ENCODE measurements around the gene SH3RF3. TPM values are rescaled to one million over a fixed set of nuclear protein-coding genes. Genes with fewer than 3 reads are reported as not detected.

SH3RF3 gene
- total and polyA plus RNA-seq, 10 of the 15 experiments (the other 5 are each of a cell fraction or from before 2014, with no cell fraction given), result 0.08 to 8.8 (median 2.3) TPM

GRCh38 chr2:109243526-109244303, 114.7 kb downstream of the SH3RF3 start:
- ChIA-PET CTCF (interaction anchor here (1.2 kb wide), 1 partner anchor 20 kb away, joined by 3 read pairs; no protein-coding TSS in a partner anchor), RAD21 (ENCODE audit: unreplicated experiment) (interaction anchor here (0.6 kb wide), 1 partner anchor 26 kb away, joined by 3 read pairs; no protein-coding TSS in a partner anchor), SMC1A (ENCODE audit: uncharacterized antibody, unreplicated experiment) (interaction anchor here (1.1 to 1.6 kb wide), 3 partner anchors 9 to 109 kb away, joined by 3 to 5 read pairs (median 4); no protein-coding TSS in a partner anchor), POLR2A (no interaction called here)
- DNase-seq (ENCODE audit: low read depth, low spot score) (no peak), ATAC-seq (no peak), FAIRE-seq (no peak)
- H3K36me3 ChIP-seq (ENCODE audit: control insufficient read depth in 2 of 2, insufficient read depth in 2 of 2, low read length in 1 of 2), result no peaks in the 10 kb centered on the region
- no peaks in the 10 kb centered on the region; a peak in 1 of 4 replicates for H3K27me3 ChIP-seq (replicated peaks in 1 of 2; ENCODE audit: control insufficient read depth in 2 of 2, insufficient read depth in 2 of 2, low read length in 1 of 2)
- no peaks in the 10 kb centered on the region for H3K9me3 ChIP-seq (replicated peaks; ENCODE audit: control insufficient read depth, insufficient read depth, low read length)
- intact Hi-C loops (cut with micrococcal nuclease; ENCODE audit: unreplicated experiment) (no loop called here), in situ Hi-C loops (cut with MboI) (no loop called here)
- TF ChIP-seq BCL3 (IDR thresholded peaks at IDR 0.05; ENCODE audit: borderline replicate concordance, insufficient read depth, low read depth, low read length, poor library complexity, severe bottlenecking) (no peak), CREM (IDR thresholded peaks at IDR 0.05; ENCODE audit: low read depth) (no peak), ZSCAN29 (IDR thresholded peaks at IDR 0.05) (no peak), E4F1 (IDR thresholded peaks at IDR 0.05; ENCODE audit: borderline replicate concordance, partially characterized antibody) (no peak), MEF2A (IDR thresholded peaks at IDR 0.05; ENCODE audit: insufficient read depth, low read depth, low read length) (no peak), RAD51 (IDR thresholded peaks at IDR 0.05) (no peak), SREBF1 (IDR thresholded peaks at IDR 0.05; ENCODE audit: low read length) (no peak), NFYB (IDR thresholded peaks at IDR 0.05; ENCODE audit: insufficient read depth, low read depth, low read length) (no peak)
- BruUV-seq (replicated peaks), result no TSS peak
- H3K27ac ChIP-seq (ENCODE audit: control insufficient read depth, insufficient read depth), result no peak overlapping the region
- no peaks in the 10 kb centered on the region for H3K79me2 ChIP-seq (ENCODE audit: control insufficient read depth, insufficient read depth, low read length)
- no peaks in the 10 kb centered on the region for H4K20me1 ChIP-seq (ENCODE audit: control insufficient read depth, insufficient read depth)
- H3K4me2 ChIP-seq (ENCODE audit: control insufficient read depth, insufficient read depth), result no peak overlapping the region
- no peak overlapping the region for H3K9ac ChIP-seq (ENCODE audit: control insufficient read depth, insufficient read depth, low read length)
- no peak overlapping the region for H3K4me3 ChIP-seq
- H3K4me1 ChIP-seq (ENCODE audit: control insufficient read depth, insufficient read depth, low read length), result no peaks in the 10 kb centered on the region; the same call in 1 of the 2 replicates
- WGBS (ENCODE audit: insufficient coverage, insufficient replicate concordance, low lambda C conversion rate, missing lambda C conversion rate), result 39% methylated on average over 10 of the region's 10 CpGs
- no peak overlapping the region for H2AFZ ChIP-seq (ENCODE audit: control insufficient read depth, low read depth, low read length)

All from GM12878 (cell line).